ENCODE measurements around the gene P4HA3.

Gene P4HA3

DNA sequence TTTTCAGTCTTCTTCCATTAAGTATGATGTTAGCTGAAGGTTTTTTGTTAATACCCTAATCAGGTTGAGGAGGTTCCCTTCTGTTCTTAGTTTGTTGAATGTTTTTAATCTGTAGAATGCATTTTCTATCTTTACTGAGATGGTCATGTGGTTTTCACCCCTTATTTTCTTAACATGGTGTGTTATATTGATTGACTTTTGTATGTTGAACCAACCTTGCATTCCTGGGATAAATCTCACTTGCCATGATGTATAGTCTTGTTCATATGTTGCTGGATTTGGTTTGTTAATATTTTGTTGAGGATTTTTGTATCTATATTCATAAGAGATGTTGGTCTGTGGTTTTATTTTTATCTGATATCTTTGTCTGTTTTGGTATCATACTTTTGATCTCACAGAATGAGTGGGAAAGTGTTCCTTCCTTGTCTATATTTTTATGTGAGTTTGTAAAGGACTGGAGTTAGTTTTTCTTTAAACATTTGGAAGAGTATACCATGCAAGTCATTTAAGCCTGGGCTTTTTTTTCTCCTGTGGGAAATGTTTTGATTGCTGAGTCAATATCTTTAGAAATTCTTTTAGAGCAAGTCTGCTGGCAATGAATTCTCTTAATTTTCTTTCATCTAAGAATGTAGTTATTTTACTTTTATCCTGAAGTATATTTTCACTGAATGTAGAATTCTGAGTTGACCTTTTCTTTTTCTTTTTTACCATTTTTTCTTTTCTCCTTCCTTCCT, 5.5 kb upstream of the P4HA3 start:
- no peak for DNase-seq (ENCODE audit: low read depth)

DNA sequence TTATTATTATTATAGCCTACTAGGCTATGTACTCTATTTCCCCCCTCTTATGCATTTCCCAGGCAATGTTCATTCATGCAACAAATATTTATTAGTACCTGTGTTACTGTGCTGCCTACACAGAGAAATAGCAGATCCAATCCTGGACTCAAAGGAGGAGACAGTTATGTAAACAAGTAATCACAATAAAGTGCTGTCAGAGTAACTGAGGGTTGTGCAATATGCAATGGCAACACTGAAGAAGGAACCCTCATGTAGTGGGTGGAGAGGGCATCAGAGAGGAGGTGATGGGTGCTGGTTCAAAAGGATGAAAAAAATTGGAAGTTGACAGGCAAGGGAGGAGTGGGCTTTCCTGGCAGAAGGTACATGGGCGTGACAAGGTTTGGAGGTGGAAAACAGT, 886 bp upstream of the P4HA3 start:
- no peak for DNase-seq (ENCODE audit: low read depth)

DNA sequence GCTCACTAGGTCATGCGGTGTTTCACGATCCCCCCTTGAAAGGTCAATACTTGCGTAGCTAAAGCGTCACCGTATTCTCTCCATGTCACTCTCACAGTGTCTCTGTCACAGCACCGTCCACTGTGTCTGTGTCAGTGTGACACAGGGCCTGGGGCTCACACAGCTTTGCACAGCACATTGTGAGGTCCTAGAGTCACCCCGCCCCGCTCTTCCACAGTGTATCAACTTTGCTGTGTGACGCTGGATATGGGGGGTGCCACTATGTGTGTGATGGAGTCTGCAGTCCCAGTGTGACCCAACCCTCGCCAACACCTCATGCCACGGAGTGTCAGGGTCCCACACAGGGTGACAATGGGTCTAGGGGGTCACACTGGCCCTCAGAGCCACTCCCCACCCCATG, 583 bp downstream of the P4HA3 start:
- no peak for DNase-seq (ENCODE audit: low read depth)

DNA sequence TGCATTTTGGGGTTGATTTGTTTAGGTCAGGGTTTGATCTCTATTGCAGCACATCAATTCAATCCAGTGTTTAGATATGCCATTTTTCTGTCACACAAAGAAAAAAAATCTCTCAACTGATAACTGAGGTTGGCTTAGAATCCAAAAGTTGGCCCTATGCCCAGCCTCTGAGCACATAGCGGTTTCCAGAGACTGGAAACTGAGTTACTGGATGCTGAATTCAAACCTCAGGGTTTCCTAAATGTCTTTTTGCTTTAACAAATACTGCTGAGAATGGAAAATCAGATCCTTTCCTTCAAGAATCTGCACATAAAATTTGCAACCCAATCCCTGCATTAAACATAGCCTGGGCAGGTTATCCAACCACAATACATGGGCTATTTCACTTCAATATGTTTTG, 4.0 kb downstream of the P4HA3 start:
- no peak for DNase-seq (ENCODE audit: low read depth)

DNA sequence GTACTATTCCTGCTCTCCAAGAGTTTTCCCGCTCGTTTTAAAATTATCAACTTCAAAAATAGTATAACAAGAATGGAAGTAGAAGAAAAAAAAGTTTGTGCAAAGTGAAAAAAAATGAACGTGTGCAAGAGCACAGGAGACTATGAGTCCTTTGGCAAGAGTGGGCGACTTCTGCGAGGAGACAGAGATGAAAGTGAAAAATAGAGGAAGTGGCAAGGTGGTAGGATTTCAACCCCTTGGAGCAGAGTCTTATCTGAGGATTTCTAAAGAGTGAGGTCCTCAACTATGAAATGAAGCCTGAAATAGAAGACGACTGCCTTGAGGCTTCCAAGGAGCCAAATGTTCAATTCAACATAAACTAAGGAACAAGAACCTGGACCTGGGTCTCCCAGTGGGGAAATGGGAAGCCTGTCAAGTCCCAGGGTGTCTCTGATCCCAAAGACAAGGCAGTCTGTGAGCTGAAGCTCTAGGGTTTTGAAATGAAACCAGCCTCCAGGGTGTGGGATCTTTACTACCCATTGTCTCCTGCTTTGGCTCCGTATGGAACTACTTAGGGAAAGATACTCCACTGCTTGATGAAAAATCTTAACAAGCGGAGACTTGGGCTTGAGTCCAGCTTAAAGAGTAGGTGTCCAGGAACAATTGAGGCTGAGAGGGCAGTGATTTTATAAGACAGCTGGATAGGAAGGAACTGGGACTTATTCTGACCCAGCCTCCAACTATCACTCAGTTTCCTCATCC, 4.8 kb downstream of the P4HA3 start:
- DNase-seq (ENCODE audit: low read depth), result no peak

DNA sequence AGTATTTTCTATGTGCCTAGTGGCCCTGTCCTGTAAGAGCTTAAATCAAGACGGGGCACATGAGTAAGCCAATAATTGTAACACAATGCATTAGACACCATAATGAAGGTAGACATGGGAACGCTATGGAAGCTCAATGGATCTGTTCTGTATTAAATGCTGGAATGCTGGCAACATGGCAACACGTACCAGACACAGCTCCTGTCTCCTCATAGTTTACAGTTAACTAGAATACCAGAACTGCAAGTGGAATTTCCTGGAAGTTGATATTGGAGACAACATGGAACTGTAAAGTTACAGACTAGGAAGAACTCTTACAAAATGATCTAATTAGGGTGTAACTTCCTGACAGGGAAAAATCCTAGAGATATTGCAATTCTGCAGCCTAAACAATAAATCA, 12.4 kb downstream of the P4HA3 start:
- DNase-seq (ENCODE audit: low read depth), result no peak

DNA sequence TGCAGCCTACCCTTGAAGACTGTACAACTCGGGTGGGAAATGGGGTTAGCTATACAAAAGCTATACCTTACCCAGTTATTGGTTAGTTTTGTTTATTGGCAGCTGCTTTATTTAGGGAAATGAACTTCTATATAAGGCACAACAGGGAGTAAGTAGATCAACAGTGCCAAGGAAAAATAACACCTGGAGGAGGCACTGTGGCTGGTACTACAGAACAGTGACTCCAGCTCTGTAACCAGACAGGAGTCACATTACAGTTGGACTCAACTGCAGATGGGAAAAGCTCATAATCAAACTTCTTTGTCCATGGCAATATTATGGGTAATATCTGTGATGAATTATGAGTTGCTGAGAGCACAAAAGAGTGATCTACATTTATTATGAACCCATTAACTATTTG, 14.0 kb downstream of the P4HA3 start:
- no peak for DNase-seq (ENCODE audit: low read depth)

DNA sequence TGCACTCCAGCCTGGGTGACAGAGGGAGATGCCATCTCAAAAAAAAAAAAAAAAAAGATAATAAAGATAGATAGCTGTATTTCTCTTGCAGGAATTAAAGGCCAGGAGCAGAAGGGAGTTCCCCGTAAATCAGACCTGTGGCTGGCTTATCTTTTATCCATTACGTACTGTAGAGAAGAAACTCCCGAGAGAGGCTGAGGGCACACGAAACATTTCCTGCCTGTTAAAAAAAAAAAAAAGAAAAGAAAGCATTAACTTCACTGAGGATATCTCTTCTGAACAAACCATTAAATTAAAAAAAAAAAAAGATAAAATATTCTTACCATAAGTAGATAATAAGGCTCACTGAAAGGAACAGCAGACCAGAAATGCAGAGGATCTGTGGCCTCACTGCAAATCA, 22.5 kb downstream of the P4HA3 start:
- no peak for DNase-seq (ENCODE audit: low read depth)

DNA sequence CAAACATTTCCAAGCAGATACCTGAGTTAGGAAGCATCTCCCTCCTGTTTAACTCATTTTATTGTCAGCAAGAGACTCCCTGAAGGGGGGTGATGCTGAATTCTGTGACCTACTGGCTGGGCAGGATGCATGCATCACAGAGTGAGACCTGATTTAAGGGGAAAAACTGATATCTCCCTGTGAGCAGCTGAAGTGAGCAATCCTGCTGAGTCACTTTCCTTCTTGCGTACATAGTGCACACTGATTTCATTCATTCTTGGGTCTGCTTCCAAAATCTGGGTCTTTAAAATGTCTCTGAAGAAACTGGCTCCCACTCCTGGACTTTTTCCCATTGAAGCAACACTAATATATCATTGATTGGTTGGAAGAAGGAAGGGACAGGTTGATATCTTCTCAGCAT, 23.3 kb downstream of the P4HA3 start:
- no peak for DNase-seq (ENCODE audit: low read depth)

DNA sequence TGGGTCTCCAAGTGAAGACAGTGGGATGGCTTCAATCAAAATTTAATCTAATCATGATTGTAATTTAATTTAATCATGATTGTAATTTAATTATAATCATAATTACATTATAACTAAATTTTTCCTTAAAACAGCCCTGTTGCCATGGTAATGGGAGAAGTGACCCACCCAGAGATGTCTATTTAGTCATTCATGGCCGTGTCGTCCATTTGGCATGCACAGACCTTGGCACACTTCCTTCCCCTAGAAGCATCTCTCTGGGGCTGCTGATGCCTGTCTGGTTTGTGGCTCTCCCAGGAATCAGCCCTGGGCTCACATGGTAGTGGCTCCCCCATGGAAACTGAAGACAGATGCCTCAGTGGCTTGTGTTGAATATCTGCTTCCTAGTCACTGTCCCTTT, 27.0 kb downstream of the P4HA3 start:
- no peak for DNase-seq (ENCODE audit: low read depth)

DNA sequence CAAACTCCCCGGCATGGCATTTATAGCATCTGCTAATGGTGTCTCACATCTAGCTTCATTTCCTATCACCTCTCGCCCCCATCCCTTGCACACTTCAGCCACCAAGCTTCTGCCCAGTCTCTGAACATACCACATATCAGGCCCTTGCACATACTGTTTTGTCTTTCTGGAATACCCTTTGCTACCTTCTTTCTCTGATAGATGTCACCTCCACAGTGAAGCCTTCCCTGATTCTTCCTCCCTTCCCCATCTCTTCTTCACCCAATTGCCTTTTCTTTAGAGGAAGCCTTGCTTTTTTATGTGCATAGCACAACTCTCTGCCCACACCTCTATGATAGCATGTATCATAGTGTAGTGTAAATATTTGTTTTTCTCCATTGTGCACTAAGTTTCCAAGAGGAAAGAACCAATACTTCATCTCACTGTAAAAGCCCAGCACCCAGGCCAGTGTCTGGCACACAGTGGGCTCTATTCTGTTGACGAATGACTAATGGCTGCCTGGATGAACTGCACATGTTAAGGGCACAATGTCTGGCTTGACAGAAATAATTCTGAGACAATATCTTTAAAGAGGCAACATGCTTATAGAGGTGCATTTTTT, 27.8 kb downstream of the P4HA3 start:
- no peak for DNase-seq (ENCODE audit: low read depth)

DNA sequence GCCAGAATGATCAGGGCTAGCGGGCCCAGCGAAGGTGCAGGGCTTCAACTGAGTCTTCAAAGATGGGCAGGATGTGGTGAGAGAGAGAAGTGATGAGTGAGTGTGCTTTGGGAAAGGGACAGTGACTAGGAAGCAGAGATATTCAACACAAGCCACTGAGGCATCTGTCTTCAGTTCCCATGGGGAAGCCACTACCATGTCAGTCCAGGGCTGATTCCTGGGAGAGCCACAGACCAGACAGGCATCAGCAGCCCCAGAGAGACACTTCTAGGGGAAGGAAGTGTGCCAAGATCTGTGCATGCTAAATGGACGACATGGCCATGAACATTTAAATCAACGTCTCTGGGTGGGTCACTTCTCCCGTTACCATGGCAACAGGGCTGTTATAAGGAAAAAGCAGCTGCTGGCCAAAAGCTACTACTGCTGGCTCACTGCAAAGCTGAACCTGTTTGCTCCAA, 28.5 kb downstream of the P4HA3 start:
- no peak for DNase-seq (ENCODE audit: low read depth)

DNA sequence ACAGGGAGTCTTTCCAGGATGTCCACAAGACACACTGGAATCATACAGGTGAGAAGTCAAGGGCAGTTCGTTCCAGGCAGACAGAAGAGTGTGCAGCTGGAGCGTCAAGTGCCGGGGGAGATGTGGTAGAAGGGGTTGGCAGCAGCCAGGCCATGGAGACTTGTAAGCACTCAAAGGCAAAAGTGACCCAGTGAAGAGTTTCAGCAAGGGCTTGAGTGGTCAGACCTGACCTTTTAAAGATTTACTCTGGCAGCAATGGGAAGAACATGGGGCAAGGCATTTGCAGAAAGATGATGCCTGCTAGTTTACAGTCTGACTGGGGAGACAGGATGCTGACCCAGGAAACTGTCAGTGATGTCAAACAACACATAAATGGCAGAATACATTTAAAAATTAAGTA, 29.0 kb downstream of the P4HA3 start:
- no peak for DNase-seq (ENCODE audit: low read depth)

DNA sequence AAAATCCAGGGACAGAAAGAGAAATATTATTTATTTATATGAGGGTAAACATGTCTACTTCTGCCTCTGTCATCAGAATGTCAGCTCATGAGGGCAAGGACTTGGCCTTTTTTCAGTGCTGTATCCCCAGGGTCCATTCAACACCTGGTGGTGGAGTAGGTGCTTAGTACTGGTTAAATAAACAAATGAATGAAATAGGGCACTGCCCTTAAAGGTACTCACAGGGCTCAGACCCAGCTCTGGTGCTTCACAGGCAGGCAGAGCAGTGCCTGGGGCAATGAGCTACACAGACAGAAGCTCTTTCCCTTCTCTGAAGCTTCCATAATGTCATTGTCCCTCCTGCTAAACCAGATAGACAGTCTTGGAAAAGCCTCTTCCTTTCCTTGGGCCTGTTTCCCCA, 30.9 kb downstream of the P4HA3 start:
- DNase-seq (ENCODE audit: low read depth), result no peak

DNA sequence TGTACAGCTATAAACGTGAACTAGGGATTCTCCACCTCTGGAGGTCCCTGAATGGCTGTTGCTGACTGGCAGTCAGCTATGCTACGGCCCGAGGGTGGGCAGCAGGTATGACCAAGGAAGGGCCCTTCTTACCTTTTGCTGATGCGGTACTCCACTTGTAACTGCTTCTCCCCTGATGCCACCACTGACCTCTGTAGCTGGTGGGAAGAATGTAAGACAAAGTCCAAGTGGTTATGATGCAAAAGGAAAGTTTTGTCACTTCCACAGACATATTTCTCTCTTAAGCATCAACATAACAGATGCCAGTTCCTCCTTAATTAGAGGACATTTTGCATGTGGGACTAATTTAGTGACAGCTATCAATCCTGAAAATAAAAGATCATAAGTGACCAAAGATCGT, 32.2 kb downstream of the P4HA3 start:
- no peak for DNase-seq (ENCODE audit: low read depth)

DNA sequence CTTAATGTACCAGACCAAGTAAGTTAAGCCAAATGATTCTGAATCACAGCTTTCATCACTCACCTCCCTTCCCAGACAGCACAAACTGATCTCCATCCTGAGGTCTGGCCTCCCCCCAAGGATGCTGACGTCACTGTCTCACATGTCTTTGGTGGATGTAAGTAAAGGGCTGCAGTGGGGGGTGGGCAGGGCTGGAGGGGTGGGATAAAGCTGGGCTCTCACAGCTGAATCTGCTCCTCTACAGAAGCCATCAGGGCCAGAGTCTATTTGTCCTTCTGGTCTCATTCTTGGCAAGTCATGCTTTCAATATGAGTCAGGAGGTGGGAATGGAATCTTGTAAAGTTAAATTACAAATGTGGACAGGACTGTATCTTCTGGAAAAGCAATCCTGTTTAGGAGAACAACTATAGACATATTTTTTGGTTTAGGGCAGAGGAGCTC, 32.7 kb downstream of the P4HA3 start:
- DNase-seq (ENCODE audit: low read depth), result no peak

DNA sequence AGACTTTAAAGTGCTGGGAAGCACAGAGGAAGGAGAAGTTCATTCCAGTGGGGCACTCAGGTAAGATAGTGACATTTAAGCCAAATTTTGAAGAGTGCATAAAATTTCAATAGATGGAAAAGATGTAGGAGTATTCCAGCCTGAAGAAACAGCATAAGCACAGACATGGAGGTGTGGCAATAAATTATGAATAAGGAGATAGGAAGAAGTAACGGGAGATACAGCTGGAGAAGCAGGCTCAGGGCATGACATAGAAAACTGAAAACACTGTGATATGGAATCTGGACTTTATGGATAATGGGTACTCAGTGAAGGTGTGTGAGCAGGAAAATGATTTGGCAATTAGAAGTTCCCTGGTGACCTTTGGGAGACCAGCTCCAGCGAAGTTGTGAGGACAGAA, 33.3 kb downstream of the P4HA3 start:
- DNase-seq (ENCODE audit: low read depth), result no peak

DNA sequence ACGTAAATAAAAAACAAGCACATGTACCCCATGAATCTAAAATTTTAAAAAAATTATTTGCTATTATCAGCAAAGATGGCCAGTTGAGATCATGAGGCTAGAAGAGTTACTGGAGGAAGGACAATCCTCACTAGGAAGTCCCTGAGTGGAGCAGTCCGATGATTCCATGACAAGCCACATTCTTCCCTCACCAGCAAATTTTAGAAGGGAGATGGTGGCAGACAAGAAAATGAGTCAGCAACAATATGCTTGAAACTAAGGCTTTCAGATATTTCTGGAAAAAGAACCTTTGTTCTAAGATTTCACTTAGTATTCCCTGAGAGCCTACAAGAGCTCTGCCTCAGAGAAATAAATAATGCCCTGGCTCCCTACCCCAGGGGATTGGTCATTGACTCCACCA, 34.9 kb downstream of the P4HA3 start:
- DNase-seq (ENCODE audit: low read depth), result no peak

DNA sequence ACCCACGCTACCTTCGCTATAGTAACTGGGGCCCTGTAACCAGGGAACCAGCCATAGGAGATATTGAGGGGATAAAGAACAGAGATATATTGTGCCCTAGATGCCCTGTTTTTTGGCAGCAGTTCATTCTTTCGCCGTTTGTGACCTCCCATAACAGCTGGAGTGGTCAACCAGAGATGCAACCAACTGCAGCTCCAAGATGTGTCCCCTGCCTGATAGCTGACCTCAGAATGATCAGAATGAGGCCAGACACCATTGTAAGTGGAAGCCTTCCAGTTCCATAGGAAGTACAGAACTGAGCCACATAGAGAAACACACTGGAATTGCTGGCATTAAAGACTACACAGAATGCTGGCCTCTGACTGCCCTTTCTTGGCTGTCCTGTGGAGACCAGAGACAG, 39.2 kb downstream of the P4HA3 start:
- no peak for DNase-seq (ENCODE audit: low read depth)

DNA sequence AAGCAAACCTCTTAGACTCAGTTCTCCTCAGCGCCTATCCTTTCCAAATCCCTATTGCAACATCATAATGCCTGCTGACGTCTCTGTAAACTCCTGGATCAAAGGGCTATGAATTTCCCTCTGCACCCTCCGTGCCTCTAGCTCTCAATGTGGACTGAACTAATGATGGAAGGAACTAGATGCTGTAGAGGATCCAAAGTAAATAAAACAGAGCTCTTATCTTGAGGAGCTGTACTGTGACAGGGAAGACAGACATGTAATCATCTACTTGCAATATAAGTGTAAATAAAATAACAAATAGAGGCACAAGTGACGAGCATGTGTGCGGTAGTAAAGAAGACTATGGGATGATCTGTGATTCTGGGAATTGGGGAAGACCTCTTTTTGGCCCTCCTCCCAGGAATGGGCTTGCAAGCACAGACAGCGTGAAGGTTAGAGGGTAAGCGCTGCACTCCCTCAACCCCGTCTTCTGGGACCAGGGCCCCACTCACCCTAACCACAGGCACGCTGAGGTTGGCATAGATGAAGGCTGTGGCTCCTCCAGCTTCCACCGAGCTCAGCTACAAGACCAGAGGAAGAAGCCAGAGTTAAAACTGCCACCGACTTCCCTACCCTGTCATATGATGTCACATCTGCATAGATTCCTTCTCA, 42.2 kb downstream of the P4HA3 start:
- no peak for DNase-seq (ENCODE audit: low read depth)

DNA sequence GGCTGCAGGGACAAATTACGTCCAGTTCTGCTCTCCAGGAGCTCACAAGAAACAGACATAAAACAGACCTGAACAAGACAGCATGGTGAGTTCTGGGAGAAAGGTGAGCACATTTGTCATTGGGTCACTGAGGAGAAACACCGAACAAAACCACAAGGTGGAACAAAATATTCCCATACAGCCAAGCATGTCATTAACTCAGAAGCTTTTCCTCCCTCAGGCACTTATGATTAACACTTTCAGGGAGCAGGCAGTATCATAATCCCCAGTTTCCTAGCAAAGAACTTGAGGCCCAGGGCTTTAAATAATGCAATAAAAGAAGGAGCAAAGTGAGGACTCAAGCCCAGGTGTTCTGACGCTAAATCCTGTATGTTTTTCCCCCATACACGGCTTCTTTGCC, 43.0 kb downstream of the P4HA3 start:
- no peak for DNase-seq (ENCODE audit: low read depth)

DNA sequence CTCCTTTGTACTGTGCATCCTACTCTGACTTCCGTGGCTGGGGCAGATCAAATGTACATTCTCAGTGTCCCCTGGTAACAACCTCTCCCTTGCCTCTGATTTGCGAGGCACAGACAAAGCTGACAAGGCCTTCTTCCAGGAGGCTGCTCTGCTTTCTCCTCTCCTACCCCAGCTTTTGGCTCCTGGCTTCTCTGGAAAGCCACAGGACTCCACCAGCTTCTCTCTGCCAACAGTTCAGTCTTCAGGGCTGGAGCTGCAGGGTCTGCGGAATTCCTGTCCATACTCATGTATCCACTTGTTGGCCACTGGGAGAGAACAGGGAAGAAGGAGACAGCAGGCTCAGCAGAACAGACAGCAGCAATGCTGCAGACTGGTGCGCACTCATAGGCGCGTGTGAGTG, 44.4 kb downstream of the P4HA3 start:
- no peak for DNase-seq (ENCODE audit: low read depth)

DNA sequence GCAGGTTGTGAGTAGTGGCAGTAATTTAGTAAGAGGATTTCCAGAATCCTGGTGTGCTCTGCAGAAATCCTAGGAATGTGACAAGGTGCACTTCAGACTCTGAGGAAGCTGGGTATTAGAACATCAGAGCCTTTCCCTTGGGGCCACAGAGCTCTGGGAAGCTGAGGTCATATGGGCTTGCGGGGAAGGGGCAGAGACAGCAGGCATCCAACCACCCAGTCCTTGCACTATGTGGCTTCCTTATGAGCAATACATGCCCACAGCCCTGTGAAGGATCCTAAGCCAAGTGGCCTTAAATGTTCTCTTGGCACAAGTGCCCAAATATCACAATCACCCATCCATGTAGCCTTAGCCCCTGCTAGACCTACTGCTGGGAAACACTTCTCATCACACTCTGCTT, 46.2 kb downstream of the P4HA3 start:
- DNase-seq (ENCODE audit: low read depth), result no peak
